ENCODE results near the gene VTN. TPM values are rescaled to one million over a fixed set of nuclear protein-coding genes. Genes with fewer than 3 reads are reported as not detected.

VTN gene
- total RNA-seq, 1 experiment from 2014 or later, result not detected

DNA sequence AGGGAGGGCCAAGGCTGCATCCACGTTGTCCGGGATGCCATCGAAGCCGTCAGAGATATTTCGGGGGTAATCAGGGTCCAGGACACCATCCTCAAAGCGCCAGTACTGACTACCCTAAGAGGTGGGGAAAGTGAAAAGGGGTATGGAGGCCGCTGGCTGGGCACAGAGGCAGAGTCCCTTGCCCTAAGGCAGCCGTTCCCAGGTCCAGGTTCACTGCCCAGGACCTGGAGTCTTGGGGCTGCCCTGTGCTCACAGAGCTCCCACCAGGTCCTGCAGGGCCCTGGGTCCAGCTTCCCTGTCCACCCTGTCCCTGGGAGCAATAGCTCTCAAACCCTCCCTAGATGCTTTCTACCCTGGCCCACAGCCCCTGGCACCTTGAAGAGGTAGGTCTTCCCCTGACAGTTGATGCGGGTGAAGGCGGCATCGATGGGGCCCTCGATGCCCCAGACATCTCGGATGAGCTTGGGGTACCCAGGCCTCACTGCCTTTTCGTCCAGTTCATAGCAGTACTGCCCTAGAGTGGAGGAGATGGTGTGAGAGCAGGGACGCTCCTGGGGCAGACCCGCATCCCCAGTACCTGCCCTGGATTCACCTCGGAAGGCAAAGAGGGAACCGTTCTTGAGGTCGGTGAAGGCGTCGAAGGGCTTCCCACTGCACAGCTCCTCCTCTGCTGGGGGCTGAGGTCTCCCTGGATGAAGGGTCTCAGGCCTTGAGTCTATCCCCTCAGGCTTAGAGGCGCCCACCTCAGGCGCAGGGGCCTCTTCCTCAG lies 1.0 kb downstream of the VTN start:
- no peak for DNase-seq (ENCODE audit: low read depth)

DNA sequence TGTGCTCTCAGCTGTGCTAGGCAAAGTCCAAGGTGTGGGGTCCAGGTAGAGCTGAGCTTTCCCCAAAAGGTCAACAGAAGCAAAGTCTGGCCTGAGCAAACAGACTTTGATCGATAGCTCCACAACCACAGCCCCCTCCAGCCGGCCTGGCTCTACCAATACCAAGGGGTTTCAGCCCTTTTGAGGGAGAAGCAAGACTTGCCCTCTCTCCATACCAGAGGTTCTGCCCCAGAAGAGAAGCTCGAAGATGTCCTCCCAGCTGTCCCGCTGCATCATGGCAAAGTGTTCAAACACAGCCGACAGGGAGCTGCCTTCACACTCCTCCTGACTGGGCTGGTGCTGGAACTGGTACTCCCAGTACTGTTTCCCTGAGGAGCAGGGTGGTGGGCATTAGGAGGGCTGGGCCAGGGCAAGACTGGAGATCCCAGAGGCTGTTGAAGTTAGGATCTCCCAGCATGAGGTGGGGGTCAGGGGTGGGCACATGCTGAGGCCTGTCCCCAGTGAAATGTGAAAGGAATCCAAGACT lies 1.7 kb downstream of the VTN start:
- DNase-seq (ENCODE audit: low read depth), result no peak

DNA sequence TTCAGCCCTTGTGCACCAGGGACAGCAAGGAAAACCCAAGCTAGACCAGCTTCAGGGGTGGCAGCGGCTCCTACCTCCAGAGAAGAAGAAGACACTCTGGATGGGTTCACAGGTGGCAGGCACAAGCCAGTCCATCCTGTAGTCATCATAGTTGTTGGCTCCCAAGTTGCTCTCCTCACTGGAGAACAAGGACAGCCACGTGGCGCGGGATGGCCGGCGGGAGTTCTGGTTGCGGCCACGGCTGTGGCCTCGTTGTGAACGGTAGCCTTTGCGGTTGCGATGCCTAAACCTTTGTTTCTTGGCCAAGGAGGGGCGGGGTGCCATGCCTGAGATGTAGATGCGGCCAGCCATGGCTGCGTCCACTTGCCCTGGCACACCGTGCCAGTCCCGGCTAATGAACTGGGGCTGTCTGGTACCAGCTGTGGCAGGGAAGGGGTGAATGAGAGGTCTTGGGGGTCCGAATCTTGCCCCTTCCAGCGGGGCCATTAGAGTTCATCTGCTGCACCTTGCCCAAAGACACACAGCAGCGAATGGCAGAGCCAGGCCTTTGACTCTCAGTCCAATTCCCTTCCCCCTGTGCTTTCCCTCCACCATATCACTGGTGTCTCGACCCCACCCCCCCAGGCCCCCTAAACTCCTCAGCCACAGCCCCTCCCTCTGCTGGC lies 2.3 kb downstream of the VTN start:
- DNase-seq (ENCODE audit: low read depth), result no peak

DNA sequence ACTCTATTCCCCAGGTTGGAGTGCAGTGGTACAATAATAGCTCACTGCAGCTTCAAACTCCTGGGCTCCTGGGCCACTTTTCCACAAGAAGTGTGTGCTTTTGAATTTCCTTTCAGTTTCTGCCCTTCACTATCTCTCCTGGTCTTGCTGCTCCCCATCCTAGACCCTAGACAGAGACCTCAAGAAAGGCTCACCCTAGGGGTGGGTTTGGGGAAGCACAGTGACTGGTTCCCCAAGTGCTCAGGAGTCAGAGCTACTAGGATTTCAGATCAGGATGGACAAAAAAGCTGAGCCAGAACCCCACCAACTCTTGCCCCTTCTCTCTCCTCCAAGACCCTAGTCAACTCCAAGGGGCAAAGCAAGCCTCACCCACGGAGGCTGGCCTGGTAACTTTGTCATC lies 3.5 kb downstream of the VTN start:
- no peak for DNase-seq (ENCODE audit: low read depth)

DNA sequence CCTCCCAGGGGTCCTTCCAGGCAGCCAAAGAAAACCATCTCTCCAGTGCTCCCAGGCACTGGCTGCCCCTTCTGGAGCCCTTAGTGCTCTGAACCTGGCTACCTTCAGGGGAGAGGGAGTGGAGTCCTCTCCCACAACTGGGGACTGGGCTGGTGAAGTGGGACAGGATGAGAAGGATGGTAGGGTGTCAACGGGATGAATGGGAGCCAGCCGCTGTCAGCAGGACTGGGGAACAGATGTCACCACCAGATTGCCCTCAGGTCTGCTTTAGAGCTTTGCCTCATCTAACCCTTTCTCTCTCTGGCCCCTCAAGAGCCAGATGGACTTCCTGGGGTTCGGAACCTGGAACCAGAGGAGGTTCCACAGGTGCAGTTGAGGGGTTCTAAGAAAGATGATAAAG lies 4.6 kb downstream of the VTN start:
- DNase-seq (ENCODE audit: low read depth), result no peak

DNA sequence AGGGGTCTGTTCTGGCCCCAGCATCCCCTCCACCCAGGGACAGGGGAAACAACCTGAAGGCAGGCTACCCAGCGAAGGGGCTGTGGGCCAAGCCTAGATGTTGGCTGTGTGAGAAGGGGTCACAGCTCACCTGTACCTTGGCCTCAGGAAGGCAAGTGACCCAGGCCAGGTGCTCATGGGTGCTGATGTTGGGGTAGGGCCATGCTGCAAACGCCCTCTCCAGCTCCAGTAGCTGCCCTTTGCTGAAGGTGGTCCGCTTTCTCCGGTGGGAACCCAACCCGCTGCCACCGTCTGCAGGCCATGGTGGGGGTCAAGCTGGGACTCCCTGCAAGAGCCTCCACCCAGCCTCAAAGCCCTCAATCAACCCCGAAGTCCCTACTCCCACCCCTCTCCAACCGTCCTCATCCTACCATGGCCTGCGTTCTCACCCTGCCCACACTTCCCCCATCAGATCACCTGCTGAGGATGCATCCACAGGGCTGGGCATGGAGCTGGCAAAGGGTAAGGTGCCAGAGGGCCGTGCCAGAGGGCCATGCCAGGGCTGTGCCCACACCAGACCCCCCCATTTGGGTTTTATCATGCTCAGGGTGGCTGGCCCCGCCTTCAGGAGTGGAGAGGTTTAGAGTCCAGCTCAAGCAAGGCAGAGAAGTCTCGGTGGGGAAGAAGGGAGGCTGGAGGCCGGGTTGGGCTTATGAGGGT lies 5.3 kb downstream of the VTN start, which contains the start of gene SEBOX:
Gene SEBOX (minus strand): TSS at position 535 of the 699 bp plus-strand sequence. CDS start 48 bp downstream, at position 487.
- no peak for DNase-seq (ENCODE audit: low read depth)

DNA sequence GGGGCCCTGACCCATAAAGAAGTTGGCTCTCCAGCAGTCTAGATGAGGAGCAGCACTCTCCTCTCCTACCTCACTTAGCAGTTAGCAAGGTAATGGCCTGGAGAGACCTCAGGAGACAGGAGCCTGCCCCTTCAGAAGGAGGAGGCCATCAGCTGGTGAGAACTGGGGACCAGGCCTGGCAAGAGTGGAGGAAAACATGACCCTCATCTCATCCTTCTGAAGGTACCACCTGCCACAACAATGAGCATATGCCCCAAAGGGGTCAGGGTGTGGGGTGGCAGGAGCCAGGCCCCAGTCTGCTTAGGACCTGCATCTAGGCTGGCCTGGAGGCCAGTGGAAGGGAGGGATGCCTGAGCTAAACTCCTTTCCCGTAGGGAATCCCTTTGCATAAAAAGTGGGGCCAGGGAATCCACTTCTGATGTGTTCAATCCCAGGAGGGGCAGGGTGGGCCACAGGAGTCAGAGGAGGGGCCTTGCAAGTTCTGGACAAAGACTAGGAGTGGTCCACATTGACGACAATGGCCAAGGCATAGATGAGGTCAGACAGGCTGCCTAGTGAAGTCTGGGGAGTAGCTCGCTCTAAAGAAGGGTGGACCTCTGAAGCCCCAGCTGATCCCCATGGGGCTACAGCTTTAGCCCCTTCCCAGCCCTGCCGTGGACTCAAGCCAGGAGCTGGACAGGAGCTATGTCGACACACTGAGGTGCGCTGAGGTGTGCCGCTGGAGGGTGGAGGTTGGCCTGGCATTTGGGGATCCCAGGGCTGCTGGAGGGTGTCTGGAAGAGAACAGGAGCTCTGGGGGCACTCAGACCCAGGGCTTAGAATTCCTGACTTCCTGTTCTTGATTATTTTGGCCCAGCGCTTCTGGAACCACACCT lies 6.1 kb downstream of the VTN start:
- DNase-seq (ENCODE audit: low read depth), result no peak

DNA sequence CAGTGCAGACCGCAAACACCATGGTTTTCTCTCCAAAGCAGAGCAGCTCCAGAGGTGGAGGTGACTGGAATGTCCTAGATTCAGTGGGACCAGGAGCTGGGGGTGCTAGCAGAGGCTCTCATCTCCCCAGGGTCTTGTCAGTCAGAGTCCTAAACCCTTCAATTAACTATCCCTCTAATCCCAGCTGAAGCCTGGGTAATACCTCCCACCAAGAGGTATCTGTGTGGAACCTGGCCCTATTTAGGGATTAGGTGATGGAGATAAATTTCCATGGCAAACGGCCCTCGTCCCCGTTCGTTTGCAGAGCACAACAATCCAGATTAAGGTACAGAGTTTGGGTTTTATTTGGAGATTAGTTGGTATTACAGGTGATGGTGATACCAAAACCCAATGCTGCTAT lies 6.9 kb downstream of the VTN start:
- no peak for DNase-seq (ENCODE audit: low read depth)

DNA sequence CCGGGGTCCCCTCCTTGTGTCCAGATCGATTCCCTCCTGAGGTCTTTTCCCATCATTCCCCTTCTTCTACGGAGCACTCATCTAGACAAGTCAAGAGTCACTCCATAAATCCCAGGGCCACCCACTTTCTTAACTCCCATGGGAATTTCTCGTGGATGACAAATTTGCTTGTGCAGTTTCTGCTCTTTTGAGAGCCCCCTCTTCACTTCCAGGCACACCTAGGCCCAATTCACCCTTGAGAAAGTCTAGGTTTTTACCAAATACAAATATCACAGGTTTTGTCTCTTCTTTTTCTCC lies 12.3 kb downstream of the VTN start:
- no peak for DNase-seq (ENCODE audit: low read depth)

DNA sequence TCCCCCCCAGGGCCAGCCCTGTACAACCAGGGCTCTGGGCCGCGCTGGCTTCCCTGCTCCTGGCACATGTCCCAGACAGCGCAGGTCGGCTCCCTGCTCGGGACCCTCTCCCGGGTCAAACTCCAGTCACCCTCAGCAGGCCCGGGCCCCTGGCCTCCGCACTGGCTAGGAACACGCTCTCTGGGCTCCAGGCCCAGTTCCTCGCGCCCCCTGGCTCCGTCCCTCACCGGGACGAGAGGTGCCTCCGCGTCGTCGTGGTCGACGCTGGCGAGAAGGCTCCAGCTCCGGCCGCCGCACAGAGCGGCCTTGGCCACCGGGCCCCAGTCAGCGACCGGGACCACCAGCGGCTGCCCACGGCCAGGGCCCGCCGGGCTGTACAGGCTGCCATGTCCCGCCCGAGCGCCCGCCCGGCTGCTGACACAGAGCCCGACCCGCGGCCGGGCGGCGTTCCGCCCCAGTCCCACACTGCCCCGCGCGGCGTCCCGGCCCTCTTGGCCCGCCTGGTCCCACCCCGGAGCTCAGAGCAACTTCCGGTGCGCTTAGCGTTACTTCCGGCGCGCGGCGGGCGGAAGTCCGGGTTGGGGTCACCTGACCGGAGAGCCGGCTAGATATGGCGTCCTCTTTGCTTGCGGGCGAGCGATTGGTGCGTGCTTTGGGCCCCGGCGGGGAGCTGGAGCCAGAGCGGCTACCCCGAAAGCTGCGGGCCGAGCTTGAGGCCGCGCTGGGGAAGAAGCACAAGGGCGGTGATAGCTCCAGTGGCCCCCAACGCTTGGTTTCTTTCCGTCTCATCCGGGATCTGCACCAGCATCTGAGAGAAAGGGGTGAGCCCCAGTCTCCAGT lies 12.8 kb downstream of the VTN start, which contains the start of gene POLDIP2:
Gene POLDIP2 (minus strand): TSS at position 467 of the 840 bp plus-strand sequence. CDS start 79 bp downstream, at position 388.
- peak; percentile 92 for DNase-seq (ENCODE audit: low read depth)

DNA sequence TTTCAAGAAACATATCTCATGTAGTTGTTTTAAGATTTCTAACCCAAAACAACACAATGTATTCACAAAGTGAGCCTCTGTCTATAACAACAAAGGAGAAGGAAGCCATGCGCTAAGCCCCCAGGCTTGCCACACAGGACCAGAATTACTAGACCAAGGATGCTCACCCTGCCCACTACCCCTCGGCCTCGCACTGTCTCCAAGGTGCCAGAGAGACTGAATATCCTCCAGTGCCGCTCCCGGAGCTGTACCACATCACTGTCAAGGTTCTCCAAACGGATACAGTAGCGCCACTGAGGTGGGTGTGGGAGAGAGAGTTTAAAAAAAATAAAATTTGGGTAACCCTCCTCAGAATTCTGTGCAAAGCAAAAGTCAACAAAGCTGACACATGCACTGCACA lies 19.8 kb downstream of the VTN start:
- no peak for DNase-seq (ENCODE audit: low read depth)

DNA sequence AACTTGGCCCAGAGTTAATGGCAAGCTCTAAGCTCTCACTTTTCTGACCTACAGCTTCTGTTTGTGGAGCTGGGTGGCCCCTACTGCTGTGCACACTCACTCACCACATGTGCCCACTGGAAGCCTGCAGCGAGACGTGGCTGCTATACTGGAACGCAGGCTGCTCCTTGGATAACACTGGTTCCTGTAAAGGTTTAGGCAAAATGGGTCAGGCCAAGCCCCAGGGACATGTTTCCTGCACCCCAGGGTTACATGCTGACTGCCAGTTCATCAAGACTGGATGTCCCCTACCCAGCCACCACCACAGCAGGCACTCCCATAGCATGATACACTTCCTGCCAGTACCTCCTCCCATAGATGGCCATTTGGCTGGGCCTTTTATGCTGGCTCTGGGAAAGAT lies 21.1 kb downstream of the VTN start:
- no peak for DNase-seq (ENCODE audit: low read depth)

DNA sequence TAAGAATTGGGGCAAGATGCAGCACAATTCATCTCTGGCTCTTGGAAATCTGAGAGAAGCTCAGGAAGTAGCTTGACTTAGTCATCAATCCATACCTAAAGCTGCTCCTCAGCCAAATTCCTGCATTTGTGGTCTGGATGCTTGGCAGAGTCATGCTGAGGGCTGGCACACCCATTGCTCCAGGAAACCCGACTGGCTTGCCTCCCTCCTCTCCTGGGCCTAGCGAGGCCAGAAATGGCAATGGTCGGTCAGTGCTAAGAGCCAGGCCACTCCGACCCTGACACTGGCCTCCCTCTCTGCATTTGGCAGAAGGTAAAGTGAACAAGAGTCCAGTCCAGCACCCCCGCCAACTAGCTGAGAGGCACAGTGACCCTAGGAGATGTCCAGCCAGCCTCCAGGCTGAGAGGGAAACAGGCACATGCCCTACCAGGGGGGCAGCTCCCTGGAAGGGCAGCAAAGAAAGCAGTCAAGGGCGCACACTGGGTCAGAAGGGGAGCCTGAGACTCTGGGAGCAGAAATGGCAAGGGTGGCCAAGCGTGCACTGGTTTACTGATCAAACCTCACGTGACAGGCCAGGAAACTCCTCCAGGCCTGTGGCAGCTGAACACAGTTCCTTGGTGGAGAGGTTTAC lies 22.7 kb downstream of the VTN start:
- DNase-seq (ENCODE audit: low read depth), result peak; percentile 95

DNA sequence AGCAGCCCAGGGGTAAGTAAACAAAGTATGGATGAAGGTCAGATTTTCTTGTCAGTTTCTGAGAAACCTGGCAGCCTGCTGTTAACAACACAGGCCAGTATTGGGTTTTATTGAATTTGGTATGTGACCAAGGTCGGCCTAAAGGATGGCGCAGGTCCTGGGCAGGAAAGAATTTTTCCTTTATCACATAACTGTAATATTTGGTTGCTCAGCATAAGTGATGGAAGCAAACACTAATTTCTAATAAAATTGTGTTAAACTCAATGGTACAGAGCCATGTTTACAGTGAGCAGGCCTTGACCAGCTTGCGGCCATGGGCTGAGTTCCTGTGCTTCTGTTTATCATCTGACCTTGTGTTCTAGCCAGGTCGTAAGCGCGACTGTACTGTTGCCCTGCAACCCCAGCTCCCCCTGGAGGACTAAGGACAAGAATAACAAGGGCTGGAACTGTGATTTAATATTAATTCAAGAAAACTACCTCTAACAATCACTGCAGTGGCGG lies 23.3 kb downstream of the VTN start:
- DNase-seq (ENCODE audit: low read depth), result no peak

DNA sequence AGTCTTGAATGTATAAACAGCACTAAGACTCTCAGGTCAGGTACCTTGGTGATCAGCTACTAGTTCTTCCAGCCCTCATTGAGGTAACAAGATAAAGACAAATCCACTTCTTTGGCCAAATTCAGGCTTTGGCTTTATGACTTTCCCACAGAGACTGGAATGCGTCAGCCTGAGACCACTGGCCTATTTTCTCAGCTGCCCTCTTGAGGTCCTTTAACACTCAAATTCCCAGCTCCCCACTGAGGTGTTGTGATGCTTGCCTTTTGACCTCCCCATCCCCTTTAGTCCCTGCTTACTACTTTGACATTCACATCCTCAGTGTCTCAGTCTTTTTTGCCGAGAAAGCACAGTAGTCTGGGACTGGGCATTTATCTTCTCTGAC lies 23.9 kb downstream of the VTN start:
- DNase-seq (ENCODE audit: low read depth), result no peak

DNA sequence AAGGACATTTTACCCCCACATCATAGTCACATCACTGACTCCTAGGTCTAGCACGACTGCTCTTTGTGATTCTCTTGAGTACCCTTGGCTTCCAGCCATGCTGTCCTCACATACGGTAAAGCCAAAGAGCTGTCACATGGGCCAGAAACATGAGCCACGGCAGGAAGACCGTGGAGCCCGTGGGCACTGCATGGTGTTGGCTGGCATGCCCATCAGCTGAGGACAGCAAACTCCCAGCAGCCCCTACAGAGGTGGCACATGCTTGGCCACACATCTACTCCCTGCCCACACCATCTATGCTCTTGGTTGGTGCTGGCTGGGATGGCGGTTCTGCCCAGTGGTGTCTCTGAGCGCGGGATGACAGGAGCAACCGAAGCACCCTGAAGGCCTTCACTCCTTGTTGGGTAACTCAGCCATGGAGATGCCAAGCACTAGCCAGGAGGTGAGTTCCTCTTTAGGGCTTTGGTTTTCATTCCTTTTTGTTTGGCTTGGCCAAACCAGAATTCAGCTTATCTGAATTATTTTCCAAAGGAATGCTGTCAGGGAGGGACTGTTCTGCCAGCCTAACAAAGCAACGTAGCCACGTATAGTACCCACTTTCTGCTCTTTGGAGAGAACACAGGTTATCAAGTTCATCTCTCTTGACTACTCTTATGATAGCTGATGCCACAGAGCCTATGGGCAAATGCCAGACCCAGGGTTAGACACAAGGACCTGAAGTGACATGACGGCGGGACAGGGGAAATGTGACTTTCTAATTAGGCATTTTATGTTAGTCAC lies 24.5 kb downstream of the VTN start:
- DNase-seq (ENCODE audit: low read depth), result no peak

DNA sequence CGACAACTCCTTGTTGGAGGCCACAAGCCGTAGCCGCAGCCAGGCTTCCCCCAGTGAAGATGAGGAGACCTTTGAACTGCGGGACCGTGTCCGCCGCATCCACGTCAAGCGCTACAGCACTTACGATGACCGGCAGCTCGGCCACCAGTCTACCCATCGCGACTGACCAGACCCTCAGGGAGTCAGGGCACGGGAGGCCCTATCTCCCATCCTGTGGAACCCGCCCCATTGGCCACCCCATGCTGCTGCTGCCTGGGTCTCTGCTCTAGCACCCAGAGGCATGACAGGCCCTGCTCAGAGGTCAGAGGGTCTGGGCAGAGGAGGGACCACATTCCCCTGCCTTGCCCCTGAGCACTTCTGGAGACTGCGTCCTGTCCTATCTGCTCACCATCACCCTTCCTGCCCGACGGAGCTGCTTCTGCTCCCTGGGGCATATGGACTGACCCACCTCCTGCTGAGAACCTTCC lies 25.6 kb downstream of the VTN start:
- DNase-seq (ENCODE audit: low read depth), result no peak

DNA sequence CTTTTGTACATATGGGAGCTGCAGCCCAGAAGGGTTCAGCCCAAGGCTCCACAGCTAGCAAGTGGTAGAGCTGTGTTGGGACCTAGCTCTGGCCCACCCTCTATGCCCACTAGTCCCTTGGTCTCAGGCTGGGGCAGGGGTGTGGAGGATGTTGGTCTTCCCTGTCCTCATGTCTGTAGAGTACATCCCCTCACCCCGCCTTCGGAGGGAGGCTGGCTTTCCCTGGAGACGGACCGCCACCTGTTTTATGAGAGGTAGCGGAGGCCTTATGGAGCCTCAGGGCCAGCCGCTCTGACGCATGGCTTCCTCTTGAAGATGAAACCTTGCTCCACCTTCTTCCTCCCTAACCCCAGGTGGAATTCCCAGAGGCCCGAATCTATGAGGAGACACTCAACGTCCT lies 26.1 kb downstream of the VTN start:
- DNase-seq (ENCODE audit: low read depth), result no peak

DNA sequence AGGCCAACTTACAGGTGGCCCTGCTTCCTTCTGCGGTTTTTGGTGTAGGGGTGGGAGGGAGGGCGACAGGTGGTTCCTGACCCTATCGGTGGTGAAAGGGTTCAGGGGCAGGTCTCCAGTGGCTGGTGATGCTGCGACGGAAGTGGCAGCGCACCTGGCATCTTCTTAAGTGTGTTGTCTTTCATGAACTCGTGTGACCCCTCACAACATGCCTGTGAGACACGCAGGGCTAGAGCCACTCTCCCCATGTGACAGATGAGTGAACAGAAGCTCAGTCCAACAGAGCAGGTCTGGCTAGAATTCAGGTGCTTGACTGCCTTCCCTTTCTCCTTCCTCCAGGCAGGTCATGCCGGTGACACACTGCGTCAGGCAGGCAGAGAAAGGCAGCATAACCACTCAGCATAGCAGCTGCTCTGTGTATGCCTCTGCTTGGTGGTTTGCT lies 26.6 kb downstream of the VTN start:
- DNase-seq (ENCODE audit: low read depth), result no peak
